SKM-1 (cell line): ENCODE data around the gene NEDD9.
A peak's percentile ranks its signal among the peaks of the same experiment; 100 is the strongest.

ENCODE experiments used
- DNase-seq: peaks from one replicate; lab custom pipeline; 2025; ENCODE audit not compliant: unreplicated experiment; lab: John Stamatoyannopoulos, UW

Gene NEDD9

GRCh38 chr6:11232193-11232769 is at the start of gene NEDD9:
Gene NEDD9, minus strand, starts transcription at chr6:11232668. Its CDS starts 153 bp downstream, at chr6:11232515.
- peak; percentile 79 for DNase-seq

GRCh38 chr6:11282245-11282644 is 49.8 kb upstream of the NEDD9 start:
- no peak for DNase-seq

- no peak for DNase-seq
Measured at GRCh38 chr6:11280394-11280793, 47.9 kb upstream of the NEDD9 start.

- no peak for DNase-seq
Measured at GRCh38 chr6:11279284-11279689, 46.8 kb upstream of the NEDD9 start.

- DNase-seq: no peak
Measured at GRCh38 chr6:11278207-11278559, 45.7 kb upstream of the NEDD9 start.

GRCh38 chr6:11277275-11278206 is 45.1 kb upstream of the NEDD9 start:
- no peak for DNase-seq

- DNase-seq: no peak
Measured at GRCh38 chr6:11276911-11277274, 44.4 kb upstream of the NEDD9 start.

- DNase-seq: no peak
Measured at GRCh38 chr6:11276228-11276627, 43.8 kb upstream of the NEDD9 start.

GRCh38 chr6:11275598-11275997 is 43.1 kb upstream of the NEDD9 start:
- DNase-seq: peak; percentile 26

GRCh38 chr6:11273406-11274065 is 41.1 kb upstream of the NEDD9 start:
- DNase-seq: no peak

- no peak for DNase-seq
Measured at GRCh38 chr6:11272491-11273192, 40.2 kb upstream of the NEDD9 start.

- DNase-seq: no peak
Measured at GRCh38 chr6:11271228-11272020, 39.0 kb upstream of the NEDD9 start.

GRCh38 chr6:11270030-11271027 is 37.9 kb upstream of the NEDD9 start:
- DNase-seq: no peak

- no peak for DNase-seq
Measured at GRCh38 chr6:11268978-11269377, 36.5 kb upstream of the NEDD9 start.

GRCh38 chr6:11266926-11267325 is 34.5 kb upstream of the NEDD9 start:
- no peak for DNase-seq

- no peak for DNase-seq
Measured at GRCh38 chr6:11265932-11266331, 33.5 kb upstream of the NEDD9 start.

- no peak for DNase-seq
Measured at GRCh38 chr6:11264100-11264499, 31.6 kb upstream of the NEDD9 start.

GRCh38 chr6:11263291-11263775 is 30.9 kb upstream of the NEDD9 start:
- no peak for DNase-seq

- no peak for DNase-seq
Measured at GRCh38 chr6:11262242-11262641, 29.8 kb upstream of the NEDD9 start.
